Heart left ventricle (tissue), 13 donors: Measurements from ENCODE around the gene S100B.

ENCODE experiments used
- POLR2A ChIP-seq, 2 donors: fragments of 450-650 bp; IDR thresholded peaks; one replicate each; pipeline ENCODE4 v1.6.1; 2017; ENCODE audit warnings: antibody characterized with exemption in 2 of 2, mild to moderate bottlenecking in 2 of 2, moderate library complexity in 2 of 2
- TF ChIP-seq, protein P1 (sequence below), 12 donors: fragments of 200-600 bp; sonication (generic) in 4 of 12; IDR thresholded peaks; one replicate each; pipeline versions ENCODE4 v1.5.0 to v1.8.0; 2018 to 2022; ENCODE audit warnings: antibody characterized with exemption in 12 of 12, mild to moderate bottlenecking in 5 of 12
- donor health status: ischemic (EF 13 %, LVEDD 7.1; RV severe dilation, severe dysfunction).
- donor health status: DM: no; HTN: yes; CAD: no.
- donor health status: DM: no; HTN: no; CAD: no.
- donor health status: ischemic (EF 25% LVEDD 6.9; RV normal size, moderate dysfunction).
- donor health status: ischemic (EF 25% LVEDD 5.7; RV mildly dilated, moderate dysfunction).
- donor health status: ischemic (EF 35%, LVEDD 5.7; RV mildly dilated, moderate dysfunction).
- donor health status: nonischemic (EF 11% LVEDD 7.7; RV severe dilation, severe dysfunction).
- donor health status: DM: yes; HTN: yes; CAD: no.
- donor health status: PGD.
- donor health status: ischemic (EF 29% LVEDD 5.4; RV normal size, mild dysfunction).
- donor health status: nonischemic (EF 23%, LVEDD 6.1; RV moderate dilation, normal function).

DNA sequence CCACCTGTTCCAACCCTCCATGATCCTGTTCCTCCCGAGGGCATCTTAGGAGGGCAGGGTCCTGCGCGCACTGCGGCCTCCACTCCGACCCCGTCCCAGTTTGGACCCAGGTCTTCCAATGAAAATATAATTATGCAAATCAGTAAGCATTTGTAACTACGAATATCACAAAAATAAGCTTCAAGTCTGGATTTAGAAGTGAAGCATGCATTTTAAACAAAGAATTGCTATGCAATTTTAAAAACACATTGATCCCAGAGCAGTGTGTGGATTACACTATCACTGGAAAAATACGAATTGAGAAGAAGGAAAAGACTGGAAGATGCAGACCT, 31.3 kb upstream of the S100B start:
- no peak for TF ChIP-seq POLR2A (IDR thresholded peaks at IDR 0.05)
- TF ChIP-seq, protein P1, sequence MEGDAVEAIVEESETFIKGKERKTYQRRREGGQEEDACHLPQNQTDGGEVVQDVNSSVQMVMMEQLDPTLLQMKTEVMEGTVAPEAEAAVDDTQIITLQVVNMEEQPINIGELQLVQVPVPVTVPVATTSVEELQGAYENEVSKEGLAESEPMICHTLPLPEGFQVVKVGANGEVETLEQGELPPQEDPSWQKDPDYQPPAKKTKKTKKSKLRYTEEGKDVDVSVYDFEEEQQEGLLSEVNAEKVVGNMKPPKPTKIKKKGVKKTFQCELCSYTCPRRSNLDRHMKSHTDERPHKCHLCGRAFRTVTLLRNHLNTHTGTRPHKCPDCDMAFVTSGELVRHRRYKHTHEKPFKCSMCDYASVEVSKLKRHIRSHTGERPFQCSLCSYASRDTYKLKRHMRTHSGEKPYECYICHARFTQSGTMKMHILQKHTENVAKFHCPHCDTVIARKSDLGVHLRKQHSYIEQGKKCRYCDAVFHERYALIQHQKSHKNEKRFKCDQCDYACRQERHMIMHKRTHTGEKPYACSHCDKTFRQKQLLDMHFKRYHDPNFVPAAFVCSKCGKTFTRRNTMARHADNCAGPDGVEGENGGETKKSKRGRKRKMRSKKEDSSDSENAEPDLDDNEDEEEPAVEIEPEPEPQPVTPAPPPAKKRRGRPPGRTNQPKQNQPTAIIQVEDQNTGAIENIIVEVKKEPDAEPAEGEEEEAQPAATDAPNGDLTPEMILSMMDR (IDR thresholded peaks at IDR 0.05) = no peak
